T-helper 22 cell (primary cell): ENCODE results near the gene MTERF4.

Source experiments
- DNase-seq: peaks from one replicate; pipeline ENCODE4 v3.0.0-alpha.2; 2020; ENCODE audit warnings: low read depth

The MTERF4 gene

DNA sequence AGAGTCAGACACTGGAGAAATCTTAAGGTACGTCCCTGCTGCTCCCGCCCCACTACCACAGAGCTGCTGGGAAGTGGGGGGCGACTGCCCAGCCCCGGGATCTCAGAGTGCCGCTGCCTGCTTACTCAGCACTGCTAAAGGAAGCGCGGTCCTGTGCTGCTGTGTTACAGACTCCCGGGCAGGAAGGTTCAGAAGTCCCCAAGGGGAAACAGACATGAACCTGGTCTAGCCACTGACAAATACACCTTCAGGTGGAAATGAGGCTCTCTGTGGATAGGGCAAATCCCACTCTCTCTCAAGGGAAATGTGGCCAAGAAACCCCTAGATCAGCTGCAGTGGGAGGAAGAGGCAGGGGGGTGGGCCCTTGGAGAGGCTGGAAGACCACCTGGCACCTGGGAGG lies 13.7 kb downstream of the MTERF4 start:
- no peak for DNase-seq

DNA sequence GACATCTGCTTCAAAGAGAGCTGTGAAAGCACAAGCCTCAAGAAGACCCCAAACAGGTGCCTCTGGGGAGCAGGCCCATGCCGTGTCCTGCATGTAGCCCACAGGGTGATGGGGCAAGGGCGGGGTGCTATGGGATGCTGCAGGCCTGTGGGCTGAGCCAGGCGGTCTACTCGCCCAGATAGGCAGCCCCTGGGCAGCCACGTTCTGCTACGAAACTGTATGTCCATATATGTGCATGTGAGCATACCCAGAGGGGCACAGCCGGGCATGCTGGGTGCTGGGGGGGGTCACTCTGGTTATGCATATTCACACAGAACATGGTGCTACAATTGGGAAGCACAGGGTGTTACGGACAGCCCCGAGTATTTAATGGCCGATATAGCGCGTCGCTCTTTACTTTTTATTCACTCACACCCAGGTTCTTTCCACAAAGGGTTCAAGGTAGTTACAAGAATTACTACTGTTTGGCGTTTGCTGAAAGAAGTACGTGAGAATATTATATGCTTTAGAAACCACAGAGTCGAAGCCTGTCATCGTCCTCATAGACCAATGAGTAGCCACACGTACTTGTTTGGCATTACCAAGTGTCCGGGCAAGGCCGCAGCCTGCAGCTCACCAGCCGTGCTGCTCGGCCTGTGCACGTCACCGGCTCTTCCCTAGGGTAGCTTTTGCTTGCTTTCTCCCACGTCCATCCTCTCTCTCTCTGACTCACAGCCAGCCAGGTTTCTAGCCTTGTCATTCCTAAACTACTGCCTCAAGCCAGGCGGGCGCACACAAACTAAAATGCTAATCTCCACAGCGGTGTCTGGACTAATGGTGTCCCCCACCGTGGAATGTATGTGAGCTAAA lies 14.4 kb downstream of the MTERF4 start:
- DNase-seq = no peak

DNA sequence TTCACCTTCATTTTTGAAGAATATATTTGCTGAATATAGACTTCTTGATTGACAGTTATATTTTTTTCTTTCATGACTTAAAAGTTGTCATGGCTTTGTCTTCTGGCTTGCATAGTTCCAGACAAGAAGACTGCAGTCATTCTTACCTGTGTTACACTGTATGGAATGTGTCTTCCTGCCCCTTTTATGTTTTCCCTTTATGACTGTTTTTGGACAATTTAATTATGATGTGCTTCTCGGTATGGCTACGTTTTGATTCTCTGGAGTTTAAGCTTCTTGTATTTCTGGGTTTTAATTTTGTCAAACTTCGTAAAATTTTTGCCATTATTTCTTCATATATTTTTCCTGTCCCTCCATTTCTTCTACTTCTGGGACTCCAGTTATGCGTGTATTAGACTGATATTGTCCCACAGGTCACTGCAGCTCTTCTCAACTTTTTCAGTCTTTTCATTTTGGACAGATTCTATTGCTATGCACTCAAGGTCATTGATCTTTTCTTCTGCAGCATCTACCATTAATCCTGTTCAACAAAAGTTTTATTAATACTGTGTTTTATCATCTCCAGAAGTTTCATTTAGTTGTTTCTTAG lies 17.1 kb downstream of the MTERF4 start:
- DNase-seq = no peak

DNA sequence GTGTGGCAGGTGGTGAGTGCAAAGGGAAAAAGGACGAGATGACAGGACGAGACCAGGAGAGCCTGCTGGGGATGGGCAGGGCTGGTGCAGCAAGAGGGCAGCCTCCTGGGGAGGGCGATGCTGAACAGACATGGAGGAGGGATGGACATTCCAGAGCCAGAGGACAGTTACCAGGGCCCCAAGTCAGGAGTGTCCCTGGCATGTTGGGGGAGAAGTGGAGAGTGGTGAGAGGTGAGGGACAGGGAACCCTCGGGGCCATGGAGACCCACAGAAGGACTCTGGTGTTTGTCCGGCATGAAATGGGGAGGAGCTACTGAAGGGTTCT lies 19.0 kb downstream of the MTERF4 start:
- no peak for DNase-seq

DNA sequence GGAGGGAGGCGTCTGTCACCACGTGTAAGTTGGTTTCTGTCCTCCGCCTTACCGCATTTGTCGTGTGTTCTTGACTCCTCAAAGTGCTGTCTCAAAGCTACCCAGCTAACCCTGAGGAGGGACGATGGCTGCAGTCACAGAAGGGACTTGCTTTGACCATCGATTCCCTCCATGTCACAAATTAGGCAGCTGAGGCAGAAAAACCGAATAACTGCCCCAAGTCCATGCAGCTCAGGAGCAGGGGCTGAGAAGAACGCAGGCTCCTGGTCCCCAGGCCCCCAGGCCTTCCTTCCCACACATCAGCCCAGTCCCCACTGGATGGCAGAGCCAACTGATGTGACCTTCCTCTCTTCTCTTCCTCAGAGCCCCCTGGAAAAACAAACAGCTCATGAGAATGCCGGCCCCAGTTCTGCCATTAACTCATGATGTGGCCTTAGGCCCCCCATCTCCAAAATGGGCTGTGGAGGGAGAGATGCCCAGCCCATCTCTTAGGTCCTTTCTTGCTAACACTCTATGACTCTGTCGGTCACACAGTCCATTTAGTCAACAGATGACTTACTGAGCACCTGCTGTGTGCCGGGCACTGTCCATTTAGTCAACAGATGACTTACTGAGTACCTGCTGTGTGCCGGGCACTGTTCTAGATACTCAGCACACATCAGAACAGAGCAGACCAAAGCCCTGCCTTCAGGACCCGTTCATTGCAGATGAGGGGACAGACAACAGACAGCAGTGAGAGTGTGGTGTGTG lies 19.6 kb downstream of the MTERF4 start:
- no peak for DNase-seq

DNA sequence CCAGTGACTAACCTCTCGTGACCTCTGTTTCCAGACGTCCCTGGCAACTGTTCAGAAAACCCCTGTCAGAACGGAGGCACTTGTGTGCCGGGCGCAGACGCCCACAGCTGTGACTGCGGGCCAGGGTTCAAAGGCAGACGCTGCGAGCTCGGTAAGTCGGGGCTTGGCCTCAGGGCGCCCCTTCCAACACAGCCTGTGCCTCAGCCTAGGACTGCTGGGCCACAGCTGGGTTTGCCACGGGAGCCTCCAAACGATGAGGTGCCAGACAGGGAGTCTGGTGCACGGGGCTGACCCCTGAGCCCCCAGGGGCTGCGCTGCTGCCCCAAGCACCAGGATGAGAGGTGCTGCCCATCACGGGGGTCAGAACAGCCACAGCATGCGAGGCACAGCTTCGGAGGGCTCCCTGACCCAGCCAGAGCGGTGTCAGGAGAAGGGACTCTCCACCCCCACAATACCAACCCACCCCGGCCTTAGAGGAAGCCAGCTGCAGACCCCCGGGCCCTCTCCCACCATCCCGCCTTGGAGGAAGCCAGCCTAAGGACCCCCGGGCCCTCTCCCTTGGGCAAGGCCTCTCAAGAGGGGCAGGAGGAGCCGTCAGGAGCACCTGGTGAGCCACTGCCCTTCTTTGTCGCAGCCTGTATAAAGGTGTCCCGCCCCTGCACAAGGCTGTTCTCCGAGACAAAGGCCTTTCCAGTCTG lies 20.3 kb downstream of the MTERF4 start:
- DNase-seq = no peak

DNA sequence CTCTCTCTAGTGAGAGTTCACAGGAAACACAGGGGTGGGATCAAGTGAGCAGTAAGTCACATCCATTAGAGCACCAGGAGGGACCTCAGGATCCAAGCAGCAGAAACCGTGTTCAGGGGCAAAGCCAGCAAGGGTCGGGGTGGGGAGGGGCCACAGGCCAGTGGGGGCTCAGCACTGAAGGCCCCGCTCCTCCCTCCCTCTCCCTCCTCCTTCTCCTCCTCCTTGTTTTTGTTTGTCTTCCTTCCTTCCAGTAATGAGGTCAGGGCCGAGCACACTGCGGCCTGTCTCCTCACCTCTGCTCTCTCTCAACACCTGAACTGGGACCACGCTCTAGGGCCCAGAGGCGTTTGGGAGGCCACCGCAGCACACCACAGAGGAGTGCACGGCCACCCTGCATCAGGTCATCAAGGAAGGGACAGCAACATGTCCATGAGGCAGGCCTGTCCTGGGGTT lies 20.9 kb downstream of the MTERF4 start:
- DNase-seq = no peak

DNA sequence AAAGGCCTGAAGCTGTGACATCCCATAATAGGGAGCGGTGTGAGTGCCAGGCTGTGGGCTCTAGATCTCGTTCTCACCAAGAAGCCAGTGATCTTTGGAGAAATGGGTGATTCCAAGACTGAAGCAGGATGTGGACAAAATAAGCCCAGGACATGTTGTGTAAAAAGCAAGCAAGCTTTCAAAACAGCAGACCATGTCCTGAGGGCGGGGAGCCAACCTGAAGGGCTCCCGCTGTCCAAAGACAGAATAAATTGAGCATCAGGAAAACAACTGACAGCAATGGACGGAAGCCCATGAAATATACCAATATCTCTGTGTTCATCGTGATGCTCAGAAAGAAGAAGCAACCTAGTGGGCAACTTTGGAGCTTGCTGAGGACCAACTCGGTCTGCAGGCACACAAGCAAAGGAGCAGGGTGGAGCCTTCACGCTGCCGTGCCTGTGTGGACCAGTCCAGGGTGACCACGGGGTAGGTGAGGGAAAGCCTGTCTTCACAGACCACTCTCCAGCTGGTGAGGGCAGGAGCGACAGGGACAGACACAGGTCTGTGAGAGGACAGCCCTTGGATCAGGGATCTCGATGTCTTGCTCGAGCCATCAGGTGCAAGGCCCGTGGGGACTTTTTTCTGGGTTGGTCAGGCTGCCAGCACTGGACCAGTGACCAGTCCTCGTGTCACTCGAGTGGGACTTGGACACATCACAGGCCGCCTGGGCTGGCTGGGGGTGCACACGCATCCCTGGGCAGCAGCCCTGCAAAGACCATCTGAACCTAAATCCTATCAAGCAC lies 21.5 kb downstream of the MTERF4 start:
- no peak for DNase-seq

DNA sequence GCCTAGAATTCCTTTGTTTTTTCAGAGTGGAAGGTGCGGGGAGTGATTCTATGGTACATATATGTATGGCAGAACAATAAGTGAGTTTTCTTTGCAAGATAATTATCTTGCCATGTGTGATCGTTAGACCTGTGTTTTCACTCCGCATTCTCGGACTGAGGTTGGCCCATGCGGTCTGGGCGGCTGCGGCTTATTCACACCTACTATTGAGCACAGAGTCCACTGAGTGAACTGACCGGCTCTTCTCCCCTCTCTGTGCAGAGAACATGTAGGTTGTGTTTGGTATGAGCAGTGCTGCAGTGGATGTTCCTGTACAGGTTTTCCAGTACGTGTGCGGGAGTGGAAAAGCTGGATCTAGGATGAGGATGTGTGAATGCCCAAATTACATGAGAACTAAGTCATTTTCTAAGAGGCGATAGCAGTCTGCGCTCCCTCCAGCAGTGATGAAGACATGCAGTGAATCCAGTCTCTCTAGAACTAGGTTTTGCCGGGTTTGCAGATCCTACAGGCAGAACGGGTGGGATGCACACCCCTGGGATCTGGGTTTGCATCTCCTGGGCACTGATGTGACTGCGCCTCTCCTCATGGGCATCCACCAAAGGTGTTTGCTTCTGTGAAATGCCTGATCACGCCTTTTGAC lies 27.1 kb downstream of the MTERF4 start:
- no peak for DNase-seq

DNA sequence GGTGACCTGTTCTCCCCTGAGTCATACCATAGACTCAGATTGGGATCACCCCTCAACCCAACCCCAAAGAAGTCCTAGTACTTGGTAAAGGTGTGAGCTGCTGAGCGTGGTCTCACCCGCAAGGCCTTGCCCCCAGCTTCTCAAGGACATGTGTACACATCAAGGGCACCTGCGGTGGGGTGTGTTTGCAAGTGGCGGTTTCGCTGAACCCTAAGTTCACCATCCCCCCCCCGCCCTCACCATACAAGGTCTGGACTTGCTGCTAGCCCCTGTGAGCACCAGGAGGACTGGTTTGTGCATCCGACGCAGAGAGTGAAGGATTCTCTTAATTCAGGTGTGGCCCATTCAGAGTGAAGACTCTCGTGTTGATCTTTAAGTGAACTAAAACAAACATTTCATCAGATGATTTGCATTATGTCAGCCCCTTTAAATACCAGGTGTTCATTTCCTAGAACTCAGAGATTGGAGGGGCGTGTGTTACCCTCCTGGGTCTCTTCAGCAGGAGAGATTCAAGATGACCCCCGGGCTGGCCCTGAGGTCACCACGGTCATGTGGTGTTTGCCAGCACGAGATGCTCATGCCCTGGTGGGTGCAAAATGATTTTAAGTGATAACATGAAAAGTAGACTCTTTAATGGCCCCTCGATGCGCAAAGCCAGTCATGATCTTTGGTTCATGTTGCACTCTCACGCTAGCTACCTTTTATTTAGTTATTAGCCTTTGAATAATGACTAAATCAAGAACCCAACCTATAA lies 27.8 kb downstream of the MTERF4 start:
- no peak for DNase-seq

DNA sequence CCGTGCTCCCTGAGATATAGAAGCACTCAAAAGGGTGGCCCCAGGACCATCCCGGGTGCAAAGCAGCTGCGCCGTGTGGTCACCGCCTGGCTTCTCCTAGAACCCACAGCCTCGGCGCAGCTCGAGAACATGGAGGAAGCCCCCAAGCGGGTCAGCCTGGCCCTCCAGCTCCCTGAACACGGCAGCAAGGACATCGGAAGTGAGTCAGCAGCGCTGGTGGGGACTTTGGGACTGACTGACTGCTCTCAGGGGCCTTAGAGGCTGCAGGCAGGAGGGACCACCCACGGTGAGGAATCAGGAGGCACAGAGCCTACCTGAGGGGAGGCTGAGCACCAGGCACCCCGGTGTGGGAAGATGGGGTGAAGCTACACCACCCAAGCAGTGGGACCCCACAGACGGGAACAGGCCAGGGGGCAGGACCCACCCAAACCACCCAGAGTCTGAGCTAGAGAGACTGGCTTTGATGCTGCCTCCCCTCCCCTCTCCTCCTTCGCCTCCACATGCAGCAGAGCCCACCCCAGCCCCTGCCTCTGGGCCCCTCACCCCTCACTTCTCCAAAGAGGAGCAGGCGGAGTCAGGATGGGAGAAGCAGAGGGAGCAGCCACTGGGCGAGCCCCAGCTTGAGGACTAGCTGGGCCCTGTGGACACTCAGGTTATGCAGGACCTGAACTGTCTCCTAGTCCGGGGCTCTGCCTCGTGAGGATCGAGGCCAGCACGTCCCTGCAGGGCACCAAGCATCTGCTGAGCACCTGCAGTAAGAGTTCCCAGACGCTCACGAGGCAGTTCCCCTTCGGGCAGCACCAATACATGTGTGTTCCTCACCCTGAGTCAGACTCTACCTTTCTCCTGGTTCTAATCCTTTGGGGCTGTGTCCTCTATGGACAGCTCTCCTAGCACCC lies 28.7 kb downstream of the MTERF4 start:
- no peak for DNase-seq

DNA sequence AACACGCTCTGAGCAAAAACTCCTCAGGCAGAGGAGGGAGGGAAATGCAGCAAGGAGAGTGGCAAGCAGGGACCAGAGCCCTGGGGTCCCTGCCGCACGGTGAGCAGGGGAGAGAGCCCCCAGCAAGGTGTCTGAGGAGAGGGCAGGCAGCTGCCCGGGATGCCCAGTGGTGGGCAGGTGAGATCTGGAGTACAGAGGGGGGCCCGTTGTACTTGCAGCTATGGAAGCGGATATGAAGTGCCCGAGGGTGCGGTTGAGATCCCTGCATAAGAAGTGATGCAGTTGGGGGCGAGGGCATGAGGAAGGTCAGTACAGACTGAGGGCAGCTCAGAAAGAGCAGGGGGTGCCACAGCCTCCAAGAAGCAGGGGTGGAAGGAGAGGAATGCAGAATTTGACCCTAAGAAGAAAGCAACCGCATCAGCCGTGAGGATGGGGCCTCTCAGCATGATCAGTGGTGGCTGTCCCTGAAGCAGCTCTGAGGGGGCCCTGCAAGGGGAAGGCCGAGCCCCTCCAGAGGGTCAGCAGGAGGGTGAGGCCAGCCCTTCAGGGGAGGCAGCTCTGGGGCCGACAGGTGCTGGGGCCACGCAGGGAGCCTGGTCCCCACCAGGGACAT lies 29.4 kb downstream of the MTERF4 start:
- no peak for DNase-seq

DNA sequence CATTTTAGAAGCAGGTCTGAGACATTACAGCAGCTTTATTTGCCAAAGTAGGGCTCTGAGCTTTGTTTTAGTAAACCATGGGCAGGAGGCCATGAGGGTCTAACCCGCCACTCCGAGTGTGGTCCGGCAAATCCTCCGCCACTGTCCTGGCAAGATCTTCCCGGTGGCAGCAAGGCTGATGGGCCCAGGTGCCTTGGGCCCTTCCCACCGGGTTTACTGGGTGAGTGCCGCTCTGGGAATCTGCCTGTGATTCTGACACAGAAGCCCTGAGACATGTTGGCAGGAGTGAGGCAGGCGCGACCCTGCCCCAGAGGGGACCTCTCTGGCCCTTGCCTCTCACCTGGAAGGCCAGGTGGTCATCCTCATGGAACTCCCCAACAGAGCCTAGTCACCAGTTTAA lies 29.9 kb downstream of the MTERF4 start:
- DNase-seq = no peak

DNA sequence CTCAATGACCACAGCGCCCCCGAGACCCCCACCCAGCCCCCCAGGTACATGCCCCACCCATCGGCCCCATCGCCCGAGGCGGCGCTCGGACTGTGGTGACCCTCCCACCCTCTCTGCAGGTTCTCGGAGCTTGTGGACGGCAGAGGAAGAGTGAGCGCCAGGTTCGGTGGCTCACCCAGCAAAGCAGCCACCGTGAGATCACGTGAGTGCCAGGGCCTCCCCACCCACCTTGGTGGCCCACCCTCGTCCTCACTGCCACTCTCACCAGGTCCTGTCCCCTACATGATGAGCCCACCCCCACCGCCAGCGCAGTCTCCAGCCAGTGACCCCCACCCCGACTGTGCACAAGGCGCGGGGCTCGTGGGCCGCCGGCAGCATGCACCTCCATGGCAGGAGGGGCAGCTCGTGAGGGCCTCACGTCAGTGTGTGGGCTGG lies 30.4 kb downstream of the MTERF4 start:
- no peak for DNase-seq

DNA sequence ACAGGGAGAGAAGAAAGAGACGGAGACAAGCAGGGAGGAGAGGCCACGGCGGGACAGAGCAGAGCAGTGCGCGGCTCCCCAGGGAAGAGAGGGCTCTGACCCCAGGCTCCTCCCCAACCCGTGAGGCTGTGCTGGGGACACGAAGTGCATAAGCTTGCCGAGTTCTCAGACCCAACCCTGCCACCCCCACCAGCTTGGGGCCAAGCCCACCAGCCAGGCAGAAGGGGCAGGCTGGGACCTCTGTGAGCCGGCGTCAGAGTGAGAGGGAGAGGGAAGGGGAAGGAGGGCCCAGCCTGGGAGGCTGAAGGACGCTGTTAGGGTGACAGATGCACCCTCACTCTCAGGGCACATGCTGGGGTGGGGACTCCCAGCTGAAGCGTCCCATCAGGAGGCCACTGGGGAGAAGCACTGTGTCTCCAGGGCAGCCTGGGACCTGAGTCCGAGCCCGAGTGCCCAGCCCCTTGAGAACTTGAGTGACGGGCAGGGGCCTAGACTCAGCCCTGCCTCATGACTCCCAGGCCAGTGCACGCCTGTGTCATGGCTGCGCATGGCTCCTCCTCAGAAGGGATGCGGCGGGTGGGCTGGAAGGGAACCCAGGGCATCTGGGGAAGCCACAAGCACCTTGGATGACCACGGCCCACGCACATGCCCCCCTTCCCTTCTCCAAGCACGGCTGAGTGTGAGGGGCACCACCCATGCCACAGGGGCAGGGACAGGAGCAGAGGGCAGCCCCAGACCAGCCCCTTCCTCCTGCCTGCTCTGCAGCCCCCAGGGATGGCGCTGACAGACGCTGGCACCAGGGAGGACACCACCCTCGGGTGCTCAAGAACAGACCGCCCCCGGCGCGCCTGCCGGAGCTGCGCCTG lies 31.0 kb downstream of the MTERF4 start:
- DNase-seq = no peak

DNA sequence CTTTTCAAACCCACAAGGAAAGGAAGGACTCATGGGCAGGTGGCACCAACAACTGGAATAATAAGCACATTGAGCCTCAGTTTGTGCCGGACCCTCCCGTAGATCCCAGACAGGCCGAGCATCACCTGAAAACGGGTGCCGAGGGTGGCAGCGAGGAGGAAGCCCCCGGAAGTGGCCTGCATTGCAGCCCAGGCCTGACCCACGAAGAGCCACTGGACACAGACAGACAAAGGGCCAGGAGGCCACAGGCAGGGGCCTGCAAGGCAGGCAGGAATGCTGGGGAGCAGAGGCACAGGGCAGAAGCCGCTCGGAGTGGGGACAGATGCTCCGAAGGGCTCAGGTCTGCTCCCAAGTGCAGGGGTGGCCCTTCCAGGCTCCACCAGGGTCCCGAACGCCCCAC lies 31.7 kb downstream of the MTERF4 start:
- no peak for DNase-seq

DNA sequence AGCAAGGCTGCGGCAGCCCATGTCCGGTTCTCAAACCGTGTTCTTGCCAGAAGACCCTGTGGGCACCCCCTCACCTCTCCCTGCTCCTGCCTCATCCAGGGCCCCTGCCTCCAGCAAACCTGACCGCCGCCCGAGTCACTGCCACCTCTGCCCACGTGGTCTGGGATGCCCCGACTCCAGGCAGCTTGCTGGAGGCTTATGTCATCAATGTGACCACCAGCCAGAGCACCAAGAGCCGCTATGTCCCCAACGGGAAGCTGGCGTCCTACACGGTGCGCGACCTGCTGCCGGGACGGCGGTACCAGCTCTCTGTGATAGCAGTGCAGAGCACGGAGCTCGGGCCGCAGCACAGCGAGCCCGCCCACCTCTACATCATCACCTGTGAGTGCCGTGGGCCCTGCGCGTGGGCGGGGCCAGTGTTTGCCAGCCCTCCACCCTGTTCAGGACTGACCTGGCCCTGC lies 32.2 kb downstream of the MTERF4 start:
- DNase-seq = no peak
